ENCODE results near the gene IMP4.

IMP4 gene

DNA sequence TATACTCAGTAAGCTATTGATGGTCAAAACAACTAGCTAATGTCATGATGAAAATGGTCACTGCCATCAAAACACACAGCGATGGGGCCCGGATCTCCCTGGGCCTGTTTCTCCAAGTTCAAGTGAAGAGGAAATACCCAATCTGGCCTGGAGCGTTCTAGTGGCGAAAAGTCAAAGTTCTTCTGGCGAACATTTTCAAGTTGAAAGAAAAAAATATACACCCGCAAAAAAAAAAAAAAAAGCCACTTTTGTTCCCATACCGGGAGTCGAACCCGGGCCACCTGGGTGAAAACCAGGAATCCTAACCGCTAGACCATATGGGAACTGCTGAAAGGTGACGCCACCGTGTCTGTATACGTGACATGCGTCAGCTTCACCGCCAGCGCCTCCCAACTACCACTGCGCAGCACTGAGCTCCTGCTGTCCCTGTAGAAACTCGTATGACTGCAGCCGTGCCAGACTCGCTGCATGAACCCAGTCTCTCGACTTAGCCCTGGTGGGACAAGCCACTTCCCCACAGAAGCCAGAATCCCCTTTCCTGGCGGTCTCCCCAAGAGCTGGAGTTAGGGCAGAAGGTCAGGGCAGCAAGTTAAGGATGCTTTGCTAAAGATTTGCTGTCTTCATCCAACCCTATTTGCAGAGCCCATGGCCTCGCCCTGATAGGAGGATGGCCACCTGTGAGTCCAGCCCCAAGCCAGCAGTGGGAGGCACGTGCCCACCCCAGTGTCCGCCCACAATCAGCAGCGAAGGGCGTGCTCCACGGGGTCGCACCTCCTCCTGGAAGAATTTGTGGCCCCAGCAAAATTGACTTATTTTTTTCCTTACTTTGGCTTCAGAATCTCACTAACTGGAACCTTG is 5.6 kb upstream of the IMP4 start:
- peak; percentile 70 for DNase-seq

DNA sequence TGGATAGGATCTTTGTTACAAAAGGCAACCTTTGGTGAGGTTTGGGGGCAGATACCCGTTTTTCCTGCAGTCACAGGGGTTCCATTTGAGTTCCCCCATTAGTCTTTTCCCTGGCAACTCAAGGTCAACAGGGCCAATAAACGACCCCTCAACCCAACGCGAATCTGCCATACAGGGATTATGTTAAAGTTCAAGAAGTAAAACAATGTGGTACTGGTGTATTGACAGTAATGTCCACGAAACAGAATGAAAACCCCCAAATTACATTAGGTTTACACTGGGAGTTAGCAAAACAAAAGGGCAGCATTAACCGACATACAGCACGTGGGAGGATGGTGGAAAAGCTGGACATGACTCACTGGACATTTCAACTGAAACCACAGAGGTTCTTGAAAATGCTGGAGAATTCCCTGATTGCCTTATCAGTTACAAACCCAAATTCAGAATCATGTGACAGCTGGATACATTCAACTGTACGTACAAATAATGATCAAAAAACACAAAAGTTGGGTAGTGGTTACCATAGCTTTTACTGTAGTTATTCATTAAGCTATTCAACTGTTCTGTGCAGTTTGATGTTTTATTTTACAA is 4.9 kb upstream of the IMP4 start:
- DNase-seq, result no peak

DNA sequence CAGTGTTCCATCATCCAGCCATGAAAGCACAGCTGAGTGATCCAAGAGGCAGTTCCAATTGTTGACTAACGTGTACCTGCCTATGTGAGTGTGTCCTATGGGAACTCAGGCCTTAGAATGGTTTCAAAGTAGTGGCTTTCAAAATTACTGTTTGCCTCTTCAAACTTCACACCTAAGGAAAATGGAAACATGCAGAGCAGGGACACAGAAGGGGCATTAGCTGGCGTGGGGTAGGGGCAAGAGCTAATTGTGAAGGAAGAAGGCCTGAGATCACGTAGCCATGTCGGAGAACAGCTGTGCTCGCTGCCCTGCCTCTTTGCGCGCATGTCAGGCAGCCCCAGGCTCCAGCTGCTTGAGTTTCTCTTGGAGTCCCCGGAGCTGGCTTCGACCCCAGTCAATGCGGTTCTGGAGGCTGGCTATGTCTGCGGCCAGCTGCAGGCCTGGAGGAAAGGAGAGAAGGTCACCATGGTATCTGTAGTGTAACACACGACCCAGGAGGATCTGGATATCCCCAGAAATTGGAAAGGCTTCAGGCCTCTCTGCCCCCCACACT is 3.8 kb upstream of the IMP4 start:
- DNase-seq, result no peak

DNA sequence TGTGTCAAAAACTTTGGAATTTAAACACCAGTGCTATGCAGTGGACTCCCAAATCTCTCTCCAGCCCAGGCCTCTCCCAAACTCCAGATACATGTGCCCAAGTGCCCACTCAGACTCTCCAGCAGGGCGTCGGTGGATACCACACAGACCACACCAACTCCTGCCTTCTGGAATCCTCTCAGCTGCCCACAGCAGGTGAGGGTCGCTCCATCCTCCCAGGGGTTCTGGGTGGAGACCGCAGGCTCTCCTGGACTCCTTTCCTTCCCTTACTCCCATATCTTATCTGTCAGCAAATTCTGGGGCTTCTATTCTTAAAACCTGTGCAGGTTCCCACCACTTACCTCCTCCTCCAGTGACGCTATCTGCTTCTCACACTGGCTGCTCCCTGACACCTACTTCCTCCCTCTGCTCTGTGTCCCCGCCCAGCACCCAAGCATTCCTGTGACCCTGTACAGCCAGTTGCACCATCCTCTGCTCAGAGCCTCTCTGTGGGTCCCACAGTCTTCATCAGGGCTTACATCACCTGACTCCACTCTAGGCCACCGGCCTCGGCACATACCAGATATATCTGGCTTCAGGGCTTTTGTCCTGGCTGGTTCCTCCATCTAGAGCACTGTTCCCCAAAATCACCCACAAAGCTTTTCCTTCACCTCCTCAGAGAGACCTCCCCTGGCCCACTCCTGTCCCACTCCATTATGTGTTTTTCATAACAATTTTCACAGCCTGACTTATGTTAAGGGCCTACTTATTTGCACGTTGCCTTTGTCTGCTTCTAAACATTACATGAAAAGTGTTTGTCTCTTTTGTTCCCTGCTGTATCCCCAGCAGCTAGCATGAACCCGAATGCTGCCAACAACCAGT is 2.6 kb upstream of the IMP4 start:
- no peak for DNase-seq

DNA sequence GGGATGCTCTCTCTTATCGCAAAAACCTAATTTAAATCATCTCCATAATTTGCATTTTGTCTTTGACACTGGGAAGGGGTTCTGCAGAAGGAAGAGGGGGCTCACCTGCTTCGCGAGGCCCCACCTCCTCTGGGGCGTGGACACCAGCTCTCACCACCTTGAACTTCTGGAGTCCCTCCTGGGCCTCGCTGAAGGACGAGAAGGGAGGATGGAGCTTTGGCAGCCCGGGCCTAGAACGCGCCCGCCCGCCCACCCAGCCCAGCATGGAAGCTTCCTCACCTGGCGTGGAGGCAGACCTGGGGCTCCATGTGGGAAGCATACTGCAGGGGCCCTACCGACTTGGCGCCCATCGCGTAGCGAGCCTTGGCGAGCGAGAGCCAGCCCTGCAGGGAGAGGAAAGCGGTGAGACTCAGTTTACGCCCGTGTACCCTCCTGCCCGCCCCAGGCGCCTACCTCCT is 1.1 kb upstream of the IMP4 start:
- peak; percentile 31 for DNase-seq

DNA sequence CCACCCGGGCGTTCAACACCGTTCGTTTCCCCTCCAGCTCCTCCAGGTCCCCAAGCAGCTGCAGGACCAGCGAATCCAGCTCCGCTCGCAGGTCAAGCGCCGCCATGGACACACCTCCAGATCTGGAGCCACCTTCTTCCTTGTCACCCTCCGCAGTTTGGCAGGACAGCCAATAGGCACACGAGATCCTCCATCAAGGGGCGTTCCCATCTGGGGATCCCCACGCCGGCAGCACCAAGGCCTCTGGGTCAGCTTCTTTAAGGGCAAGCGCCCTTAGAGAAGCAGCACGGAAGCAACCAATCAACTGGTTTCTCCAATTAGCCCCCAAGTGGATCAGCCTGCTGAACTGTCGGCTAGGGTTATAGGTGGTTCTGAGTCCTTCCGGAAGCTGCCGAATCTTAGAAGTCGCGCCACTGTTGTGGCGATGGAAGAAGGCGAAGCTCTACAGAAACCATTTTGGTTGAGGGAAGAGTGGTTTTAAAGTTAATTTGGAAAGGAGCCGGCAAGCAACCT is 621 bp upstream of the IMP4 start:
- peak; percentile 84 for DNase-seq

DNA sequence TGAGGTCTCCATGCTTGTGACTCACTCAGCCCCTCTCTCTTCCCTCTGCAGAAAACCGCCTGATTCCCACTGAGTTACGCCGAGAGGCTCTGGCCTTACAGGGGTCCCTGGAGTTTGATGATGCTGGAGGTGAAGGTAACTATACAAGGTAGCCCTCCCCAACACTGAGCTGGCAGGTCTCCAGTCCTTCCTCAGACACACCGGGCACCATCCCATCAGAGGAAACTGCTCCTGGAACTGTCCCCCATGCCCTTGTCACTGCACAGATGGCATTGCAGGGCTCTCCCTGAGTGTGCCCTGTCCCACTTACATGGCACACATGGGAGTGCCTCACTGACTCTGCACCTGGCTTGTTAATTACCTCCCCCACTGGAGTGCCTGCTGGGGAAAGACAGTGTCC is 1.9 kb downstream of the IMP4 start:
- no peak for DNase-seq

DNA sequence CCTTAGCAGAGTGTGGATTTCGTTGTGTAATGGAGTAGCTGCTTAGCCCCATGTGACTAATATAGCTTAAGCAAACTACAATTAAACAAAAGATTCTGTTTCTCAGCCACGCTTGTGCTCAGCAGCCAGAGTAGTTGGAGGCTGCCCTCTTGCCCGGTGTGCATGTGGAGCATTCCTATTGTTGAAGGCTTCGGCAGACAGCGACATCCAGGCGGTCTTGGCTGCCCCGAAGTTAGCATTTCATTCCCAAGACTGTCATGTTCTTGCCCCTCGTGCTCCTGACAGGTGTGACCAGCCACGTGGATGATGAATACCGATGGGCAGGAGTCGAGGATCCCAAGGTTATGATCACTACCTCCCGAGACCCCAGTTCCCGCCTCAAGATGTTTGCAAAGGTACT is 2.4 kb downstream of the IMP4 start:
- no peak for DNase-seq

DNA sequence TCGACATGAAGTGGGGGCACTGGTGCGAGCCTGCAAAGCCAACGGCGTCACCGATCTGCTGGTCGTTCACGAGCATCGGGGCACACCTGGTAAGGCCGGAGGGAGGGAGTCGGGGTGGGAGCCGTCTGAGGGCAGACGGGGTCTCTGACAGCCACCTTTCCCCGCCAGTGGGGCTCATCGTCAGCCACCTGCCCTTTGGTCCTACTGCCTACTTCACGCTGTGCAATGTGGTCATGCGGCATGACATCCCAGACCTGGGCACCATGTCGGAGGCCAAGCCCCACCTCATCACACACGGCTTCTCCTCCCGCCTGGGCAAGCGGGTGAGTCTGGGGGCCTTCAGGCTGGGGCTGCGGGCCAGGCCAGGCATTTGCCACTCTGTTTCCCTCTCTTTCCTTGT is 2.9 kb downstream of the IMP4 start:
- DNase-seq, result no peak

DNA sequence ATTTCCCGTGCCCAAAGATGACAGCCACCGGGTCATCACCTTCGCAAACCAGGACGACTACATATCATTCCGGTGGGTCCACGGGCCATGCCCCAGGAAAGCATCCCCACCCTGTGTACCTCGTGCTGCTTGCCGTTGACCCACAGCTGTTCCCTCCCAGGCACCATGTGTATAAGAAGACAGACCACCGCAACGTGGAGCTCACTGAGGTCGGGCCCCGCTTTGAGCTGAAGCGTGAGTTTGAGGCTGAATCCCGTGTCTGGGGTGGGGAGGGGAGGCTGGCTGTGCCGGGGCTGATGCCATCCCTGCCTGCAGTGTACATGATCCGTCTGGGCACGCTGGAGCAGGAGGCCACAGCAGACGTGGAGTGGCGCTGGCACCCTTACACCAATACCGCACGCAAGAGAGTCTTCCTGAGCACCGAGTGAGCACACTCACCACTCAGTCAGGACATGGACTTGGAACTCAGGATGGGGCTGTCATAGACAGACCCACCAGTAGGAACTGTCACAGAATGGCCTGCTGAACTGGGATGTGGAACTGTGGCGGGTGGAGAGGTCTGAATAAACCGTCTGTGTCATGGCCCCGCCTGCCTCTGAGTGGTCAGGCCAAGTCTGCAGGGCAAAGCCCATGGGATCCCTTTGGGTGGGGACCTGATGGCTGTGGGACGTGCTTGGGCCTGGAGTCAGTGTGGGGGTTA is 3.5 kb downstream of the IMP4 start:
- DNase-seq, result no peak

DNA sequence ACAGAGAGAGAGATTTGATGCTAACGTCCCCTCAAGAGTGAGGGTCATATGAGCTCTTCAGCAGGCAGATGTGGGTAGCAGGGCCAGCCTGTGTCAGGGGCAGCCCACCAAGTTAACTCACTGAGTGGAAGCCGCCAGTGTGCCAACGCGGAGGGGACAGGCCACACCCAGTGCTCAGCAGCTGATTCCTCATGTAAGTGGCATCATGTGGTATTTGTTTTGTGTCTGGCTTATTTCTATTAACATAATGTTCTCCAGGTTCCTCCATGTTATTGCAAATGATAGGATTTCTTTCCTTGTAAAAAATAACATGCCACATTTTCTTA is 4.0 kb downstream of the IMP4 start:
- DNase-seq, result no peak

DNA sequence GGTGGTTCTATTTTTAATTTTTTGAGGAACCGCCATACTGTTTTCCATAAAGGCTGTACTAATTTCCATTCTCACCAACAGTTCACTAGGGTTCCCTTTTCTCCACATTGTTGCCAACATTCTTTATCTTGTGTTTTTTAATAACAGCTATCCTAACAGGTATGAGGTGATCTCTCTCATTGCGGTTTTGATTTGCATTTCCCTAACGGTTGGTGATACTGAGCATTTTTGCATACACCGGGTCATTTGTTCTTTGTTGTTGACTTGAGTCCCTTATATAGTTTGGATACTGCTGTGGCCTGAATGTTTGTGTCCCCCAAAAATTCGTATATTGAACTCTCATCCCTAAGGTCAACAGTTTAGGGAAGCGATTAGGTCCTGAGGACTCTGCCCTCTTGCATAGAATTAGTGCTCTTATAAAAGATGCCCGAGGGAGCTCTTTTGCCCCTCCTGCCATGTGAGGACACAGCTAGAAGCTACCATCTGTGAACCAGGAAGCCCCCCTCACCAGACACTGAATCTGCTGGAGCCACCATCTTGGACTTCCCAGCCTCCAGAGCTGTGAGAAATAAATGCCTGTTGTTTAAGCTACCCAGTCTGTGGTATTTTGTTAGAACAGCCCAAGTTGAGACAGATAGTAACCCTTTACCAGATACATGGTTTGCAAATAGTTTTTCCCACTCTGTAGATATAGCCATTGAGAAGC is 4.7 kb downstream of the IMP4 start:
- no peak for DNase-seq

DNA sequence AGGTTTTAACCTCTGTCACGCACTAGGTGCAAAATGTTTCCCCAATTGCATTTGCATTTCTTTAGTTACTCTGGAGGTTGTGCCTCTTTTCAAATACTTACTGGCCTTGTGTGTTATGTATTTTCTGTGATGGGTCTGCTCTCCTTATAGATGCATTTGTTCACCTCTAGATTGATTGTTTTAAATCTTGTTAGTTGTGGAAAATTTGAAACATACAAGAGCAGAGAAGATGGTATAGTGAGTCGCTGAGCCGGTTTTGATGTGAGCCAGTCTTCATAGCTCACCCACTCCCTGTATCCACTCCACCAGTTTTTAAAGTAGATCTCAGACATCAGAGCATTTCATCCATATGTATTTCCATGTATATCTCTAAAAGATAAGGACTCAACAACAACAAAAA is 6.5 kb downstream of the IMP4 start:
- no peak for DNase-seq

DNA sequence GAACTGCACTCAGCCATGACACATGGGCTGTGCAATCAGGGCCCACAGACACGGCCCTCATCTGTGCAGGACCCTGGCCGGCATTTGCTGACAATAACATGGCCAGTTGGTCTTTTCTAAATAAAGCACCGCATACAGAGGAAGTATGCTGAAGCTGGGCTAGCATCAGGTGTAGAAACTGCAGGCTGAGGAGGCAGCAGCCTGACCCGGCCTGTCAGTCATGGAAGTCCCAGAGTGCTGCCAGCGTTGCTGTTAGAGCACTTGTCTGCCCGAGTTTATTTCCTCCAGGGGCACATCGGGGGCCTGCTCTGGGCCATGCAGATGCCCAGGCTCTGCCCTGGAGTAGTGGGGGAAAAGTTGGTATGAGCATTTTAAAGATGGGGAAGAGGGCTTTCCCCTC is 9.0 kb downstream of the IMP4 start:
- DNase-seq, result no peak

DNA sequence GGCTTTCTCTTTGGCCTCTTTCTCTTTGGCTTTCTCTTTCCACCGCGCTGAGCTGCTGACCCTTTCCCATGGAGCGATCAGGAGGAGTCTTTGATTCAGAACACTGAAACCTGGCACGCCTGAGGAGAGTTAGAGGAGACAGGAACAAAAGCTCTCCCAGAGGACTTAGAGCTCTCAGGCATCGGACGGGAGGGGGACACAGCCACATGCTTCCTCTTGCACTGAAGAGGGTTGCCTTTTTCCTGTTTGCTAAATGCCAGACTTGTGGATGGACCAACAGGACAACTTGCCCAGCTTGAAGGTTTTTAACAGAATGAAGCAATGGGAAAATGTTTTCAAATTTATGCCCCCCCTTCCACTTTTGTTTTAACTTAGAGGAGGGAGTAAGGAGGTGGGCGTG is 9.5 kb downstream of the IMP4 start:
- no peak for DNase-seq

DNA sequence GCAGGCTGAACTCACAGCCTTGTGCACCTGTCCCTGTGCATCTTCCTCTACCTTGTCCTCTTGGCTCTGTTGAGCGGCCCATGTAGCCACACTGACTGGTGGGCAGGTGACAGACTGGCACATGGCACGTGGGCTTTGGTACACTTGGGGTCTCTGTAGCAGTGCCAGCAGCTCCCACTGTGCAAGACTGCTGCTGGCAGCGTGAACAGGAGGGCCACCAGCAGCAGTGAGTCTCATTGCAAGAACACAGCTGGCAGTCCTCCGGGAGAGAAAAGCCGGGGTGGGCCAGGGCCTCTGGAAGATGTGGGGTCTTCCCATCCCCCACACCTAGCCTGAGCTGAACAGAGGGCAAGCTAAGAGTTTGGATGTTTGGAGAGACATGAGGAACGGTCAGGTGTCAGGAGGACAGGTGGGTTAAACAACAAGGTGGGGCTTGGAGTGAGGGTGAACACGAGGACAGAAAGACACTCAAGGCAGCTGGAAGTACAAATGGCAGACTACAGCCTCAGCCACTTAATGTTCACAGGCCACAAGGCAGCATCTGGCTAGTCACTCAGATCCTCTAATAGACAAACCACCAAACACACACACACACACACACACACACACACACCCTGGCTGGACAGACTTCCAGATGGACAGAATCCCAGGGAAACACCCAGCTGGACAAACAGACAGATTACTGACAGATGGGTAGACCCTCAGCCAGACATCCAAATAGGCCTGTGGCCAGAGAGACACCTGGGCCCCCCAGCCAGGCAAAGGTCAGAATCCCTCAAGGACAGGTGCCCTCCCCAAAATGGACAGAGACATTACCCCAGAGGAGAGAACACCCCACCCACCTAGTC is 10.8 kb downstream of the IMP4 start:
- DNase-seq, result no peak

DNA sequence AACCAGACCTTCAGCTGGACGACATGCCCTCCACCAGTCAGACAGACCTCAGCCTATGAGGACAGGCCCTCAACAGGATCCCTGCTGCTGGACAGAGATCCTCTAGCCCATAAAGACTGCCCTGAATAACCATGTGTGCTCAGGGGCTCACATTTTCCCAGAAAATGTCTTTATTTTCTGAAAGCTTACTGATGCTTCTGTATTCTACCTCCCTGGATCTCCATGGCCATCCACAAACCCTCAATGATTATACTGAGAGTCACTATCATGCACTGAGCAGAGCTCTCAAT is 11.4 kb downstream of the IMP4 start:
- DNase-seq, result no peak

DNA sequence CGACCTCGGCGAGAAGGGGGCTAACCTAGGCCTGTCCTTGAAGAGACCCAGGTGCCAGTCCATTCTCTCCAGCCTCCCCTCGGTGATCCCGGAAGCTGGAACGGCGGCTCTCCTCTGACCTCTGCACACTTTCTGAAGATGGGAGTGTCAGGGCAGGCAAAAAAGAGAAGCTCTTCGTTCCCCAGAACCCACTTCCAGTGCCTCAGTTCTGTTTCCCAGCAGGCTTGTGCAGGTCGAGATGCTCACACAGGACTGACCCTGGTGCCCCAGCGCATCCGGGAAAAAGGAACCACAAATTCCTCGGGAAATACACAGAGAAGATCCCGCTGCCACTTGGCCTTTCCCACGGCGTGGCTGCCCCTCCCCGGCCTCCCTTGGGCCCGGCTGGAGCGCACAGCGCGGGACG is 12.5 kb downstream of the IMP4 start:
- no peak for DNase-seq

DNA sequence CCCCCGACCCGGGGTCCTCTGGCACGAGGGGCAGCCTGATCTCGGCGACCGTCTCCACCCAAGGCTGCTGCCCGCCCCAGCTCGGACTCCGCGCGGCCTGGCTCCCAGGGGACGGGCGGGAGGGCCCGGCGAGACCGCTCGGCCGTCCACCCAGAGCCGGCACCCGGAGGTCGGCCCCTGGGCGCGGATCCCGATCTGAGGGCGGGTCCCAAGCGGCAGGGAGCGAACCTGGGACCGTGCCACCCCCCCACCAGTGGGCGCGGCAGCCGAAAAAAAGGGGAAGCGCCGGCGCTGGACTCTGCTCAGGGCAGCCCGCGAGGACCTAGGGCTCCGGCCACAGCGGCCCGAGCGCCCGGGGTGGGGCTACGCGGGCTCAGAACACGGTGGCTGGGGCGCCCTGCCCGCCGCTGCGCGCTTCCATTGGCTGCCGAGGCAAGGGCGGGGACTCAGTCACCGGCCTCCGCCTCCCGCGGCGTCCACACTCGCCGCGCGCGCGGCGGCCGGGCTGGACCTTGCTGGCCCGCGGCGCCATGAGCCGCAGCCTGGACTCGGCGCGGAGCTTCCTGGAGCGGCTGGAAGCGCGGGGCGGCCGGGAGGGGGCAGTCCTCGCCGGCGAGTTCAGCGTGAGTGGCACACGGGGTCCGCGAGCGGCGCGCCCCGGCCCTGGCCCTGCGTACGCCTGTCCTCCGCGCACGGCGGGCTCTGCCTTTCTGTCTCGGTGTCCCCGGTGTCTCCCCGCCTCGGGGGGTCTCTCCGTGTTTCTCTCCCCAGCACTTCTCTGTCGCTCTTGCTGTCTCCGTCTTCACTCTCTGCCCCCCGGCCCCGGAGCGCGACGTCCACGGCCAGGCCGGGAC is 13.1 kb downstream of the IMP4 start, which contains the start of gene PTPN18:
TSS of gene PTPN18 (plus strand) at position 479 of the 854 bp plus-strand sequence. CDS start at position 531, 52 bp downstream.
- peak; percentile 79 for DNase-seq

DNA sequence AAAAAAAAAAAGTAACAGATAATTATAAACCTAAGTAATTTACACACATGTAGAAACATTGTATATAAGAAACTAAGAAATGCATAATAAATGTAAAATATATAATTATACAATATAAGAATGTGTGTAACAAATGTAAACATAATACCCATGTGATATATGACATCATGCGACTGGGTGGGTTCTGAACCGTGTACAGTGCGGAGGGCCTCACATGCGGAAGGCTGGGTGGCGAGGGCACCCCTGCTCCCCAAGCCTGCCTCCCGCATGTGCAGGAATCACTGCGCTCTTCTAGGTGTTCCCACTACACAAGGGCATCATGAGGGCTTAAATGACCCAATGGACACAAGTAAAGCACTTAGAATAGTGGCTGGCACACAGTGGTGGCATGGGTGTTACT is 15.2 kb downstream of the IMP4 start:
- no peak for DNase-seq

Measured in COR-L47 (cell line).